K562 (cell line): Measurements from ENCODE around the gene NMRAL1. TPM values are rescaled to one million over a fixed set of nuclear protein-coding genes. Genes with fewer than 3 reads are reported as not detected.

ENCODE experiments used
- C11orf30 ChIP-seq: fragments of 450-650 bp; IDR thresholded peaks from 2 replicates; pipeline ENCODE4 v1.6.1; 2016; ENCODE audit warnings: low read depth, mild to moderate bottlenecking
- E2F5 ChIP-seq: sonication (generic); formaldehyde crosslinking; IDR thresholded peaks from 2 replicates; pipeline ENCODE4 v1.8.0; 2022; ENCODE audit warnings: mild to moderate bottlenecking, missing genetic modification reagents
- E2F6 ChIP-seq, 2 experiments: IDR thresholded peaks; 2 replicates each; pipeline ENCODE4 v1.6.1; 2011; ENCODE audit warnings: borderline replicate concordance in 1 of 2, control low read depth in 1 of 2, low read depth in 1 of 2, low read length in 1 of 2, mild to moderate bottlenecking in 1 of 2, mixed read lengths in 1 of 2, moderate library complexity in 1 of 2; ENCODE audit not compliant: insufficient read depth in 1 of 2, insufficient read length in 1 of 2, poor library complexity in 1 of 2, severe bottlenecking in 1 of 2; ENCODE audit errors: extremely low read depth in 1 of 2
- ETV1 ChIP-seq: fragments of 450-650 bp; conservative IDR thresholded peaks from 2 replicates; pipeline ENCODE4 v1.6.1; 2016; ENCODE audit warnings: missing genetic modification characterization, control low read depth, low read depth, missing compliant biosample characterization
- GTF2F1 ChIP-seq: IDR thresholded peaks from 2 replicates; pipeline ENCODE4 v1.6.1; 2011; ENCODE audit warnings: low read depth, low read length, improper control_type of control experiment
- MAZ ChIP-seq, 2 experiments: fragments of 450-650 bp in 1 of 2; sonication (generic) in 1 of 2; formaldehyde crosslinking; IDR thresholded peaks in 1 of 2; conservative IDR thresholded peaks in 1 of 2; 2 replicates each; pipeline versions ENCODE4 v1.4.0 to v1.5.0; 2020; ENCODE audit warnings: mild to moderate bottlenecking in 1 of 2, missing genetic modification reagents in 1 of 2
- MCM5 ChIP-seq: fragments of 450-650 bp; IDR thresholded peaks from 2 replicates; pipeline ENCODE4 v1.6.1; 2016; ENCODE audit warnings: low read depth
- RAD51 ChIP-seq: fragments of 450-650 bp; IDR thresholded peaks from 2 replicates; pipeline ENCODE4 v1.7.1; 2016; ENCODE audit warnings: low read depth, mild to moderate bottlenecking, borderline replicate concordance
- SUPT5H ChIP-seq: fragments of 450-650 bp; IDR thresholded peaks from 2 replicates; pipeline ENCODE4 v1.6.1; 2016
- TAF15 ChIP-seq: fragments of 200-400 bp; formaldehyde crosslinking; IDR thresholded peaks from 2 replicates; pipeline ENCODE4 v1.6.1; 2017; ENCODE audit warnings: mild to moderate bottlenecking, low read depth, low read length, moderate library complexity
- TFAP4 ChIP-seq: sonication (generic); formaldehyde crosslinking; IDR thresholded peaks from 2 replicates; pipeline ENCODE4 v1.8.0; 2022; ENCODE audit warnings: missing genetic modification reagents, mild to moderate bottlenecking, moderate library complexity, borderline replicate concordance
- ZMIZ1 ChIP-seq, 2 experiments: fragments of 150-350 bp in 1 of 2; IDR thresholded peaks; 2 replicates each; pipeline ENCODE4 v1.6.1; 2012 to 2016; ENCODE audit warnings: low read depth in 2 of 2, low read length in 2 of 2, mild to moderate bottlenecking in 1 of 2, moderate library complexity in 1 of 2
- ZNF609 ChIP-seq: sonication (generic); formaldehyde crosslinking; IDR thresholded peaks from 2 replicates; pipeline ENCODE4 v1.8.1; 2023; ENCODE audit warnings: missing genetic modification reagents, mild to moderate bottlenecking, borderline replicate concordance
- ZNF77 ChIP-seq: fragments of 250-450 bp; sonication (Bioruptor Pico); IDR thresholded peaks from 2 replicates; pipeline ENCODE4 v1.5.0; 2020
- polyA plus RNA-seq, 8 experiments: library from polyadenylated mRNA; depleted of rRNA in 4 of 8; stranded (reverse) in 5 of 8; unstranded in 3 of 8; fragments of >200 nt; fragmentation: Nextera tagmentation in 2 of 8; fragmentation: Illumina TruSeq in 1 of 8; extraction: Ambion mirVana in 2 of 8; extraction: Trizol in 1 of 8; gene quantifications; 2 replicates each; pipeline versions ENCODE4 v1.2.1 to v1.2.3, GENCODE V29; 2011 to 2014; ENCODE audit warnings: inconsistent platforms in 1 of 8, missing spikeins in 1 of 8
- total RNA-seq, 7 experiments: library from RNA; depleted of rRNA in 6 of 7; stranded (reverse); fragments of >200 nt in 6 of 7; fragmentation: Illumina TruSeq in 2 of 7; extraction: Trizol in 2 of 7; gene quantifications; 2 replicates each; pipeline versions ENCODE4 v1.2.1 to v1.2.3, GENCODE V29; 2011 to 2021; ENCODE audit warnings: low replicate concordance in 1 of 7

NMRAL1 gene
- total and polyA plus RNA-seq, 9 of the 15 experiments (the other 6 are each of a cell fraction or from before 2014, with no cell fraction given): 6.3 to 116 (median 63.2) TPM

DNA sequence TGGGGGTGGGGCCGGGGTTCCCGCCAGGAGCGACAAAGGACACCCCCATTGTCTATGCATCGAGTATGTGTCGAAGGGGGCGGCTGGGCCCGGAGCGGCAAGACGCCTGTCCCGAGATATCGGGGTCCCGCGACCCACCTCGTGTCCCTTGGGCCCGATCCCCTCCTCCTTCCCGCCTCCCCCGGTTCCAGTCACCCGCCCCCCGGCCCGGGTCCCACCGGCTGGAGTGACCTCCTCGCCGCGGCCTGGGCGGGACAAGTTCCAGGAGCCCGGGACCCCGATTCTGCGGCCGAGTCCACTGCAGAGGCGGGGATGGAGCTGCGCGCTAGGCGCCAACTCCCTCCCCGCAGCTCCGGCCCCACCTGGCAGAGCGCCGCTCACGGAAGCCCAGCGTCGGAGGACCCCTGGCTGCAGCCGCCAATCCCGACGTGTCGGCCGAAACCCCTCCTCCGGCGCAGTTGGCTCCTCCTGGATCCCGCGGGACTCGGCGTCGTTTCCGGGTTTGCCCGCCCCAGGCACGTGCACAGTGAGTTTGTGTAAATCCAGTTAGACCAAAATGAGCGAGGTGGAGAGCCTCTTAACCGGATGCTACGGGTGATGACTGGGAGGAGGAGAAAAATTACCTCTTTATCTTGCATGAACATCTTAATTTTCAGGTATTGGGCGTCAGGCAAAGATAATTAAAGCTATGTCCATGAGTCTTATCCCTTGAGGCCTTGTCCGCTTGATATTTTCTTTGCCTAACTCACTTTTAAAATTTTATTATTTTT lies at the start of gene NMRAL1 (continued):
- TF ChIP-seq SUPT5H: peak; percentile 84
- TF ChIP-seq ETV1 (tag): peak; percentile 93
- TF ChIP-seq E2F6 (IDR thresholded peaks at IDR 0.05; ENCODE audit: borderline replicate concordance in 1 of 2, extremely low read depth in 1 of 2, insufficient read depth in 1 of 2, insufficient read length in 1 of 2, low read depth in 1 of 2, low read length in 1 of 2, poor library complexity in 1 of 2, severe bottlenecking in 1 of 2): peak; percentile 92 to 94
- no peak for TF ChIP-seq TAF15
- peak; percentile 66 for TF ChIP-seq C11orf30
- TF ChIP-seq ZNF77: no peak
- peak; percentile 44; the same call in 1 of the 2 replicates for TF ChIP-seq GTF2F1
- TF ChIP-seq RAD51: peak; percentile 79
- TF ChIP-seq MAZ (CRISPR knock-in tag; conservative IDR thresholded peaks at IDR 0.05 in 1 of 2, IDR thresholded peaks at IDR 0.05 in 1 of 2): peak; percentile 72 to 88; a peak in 3 of 4 replicates
- peak in 1 of 2 experiments; percentile 59; a peak in 1 of 4 replicates for TF ChIP-seq ZMIZ1 (IDR thresholded peaks at IDR 0.05; ENCODE audit: low read depth in 2 of 2, low read length in 2 of 2)
- TF ChIP-seq ZNF609 (CRISPR knock-in tag): no peak
- TF ChIP-seq MCM5: no peak
- peak; percentile 44; the same call in 1 of the 2 replicates for TF ChIP-seq E2F5 (CRISPR knock-in tag)
- TF ChIP-seq TFAP4: peak; percentile 84
